Measurements from ENCODE around the gene RTN4. TPM values are rescaled to one million over a fixed set of nuclear protein-coding genes. Genes with fewer than 3 reads are reported as not detected.

The RTN4 gene, protein sequence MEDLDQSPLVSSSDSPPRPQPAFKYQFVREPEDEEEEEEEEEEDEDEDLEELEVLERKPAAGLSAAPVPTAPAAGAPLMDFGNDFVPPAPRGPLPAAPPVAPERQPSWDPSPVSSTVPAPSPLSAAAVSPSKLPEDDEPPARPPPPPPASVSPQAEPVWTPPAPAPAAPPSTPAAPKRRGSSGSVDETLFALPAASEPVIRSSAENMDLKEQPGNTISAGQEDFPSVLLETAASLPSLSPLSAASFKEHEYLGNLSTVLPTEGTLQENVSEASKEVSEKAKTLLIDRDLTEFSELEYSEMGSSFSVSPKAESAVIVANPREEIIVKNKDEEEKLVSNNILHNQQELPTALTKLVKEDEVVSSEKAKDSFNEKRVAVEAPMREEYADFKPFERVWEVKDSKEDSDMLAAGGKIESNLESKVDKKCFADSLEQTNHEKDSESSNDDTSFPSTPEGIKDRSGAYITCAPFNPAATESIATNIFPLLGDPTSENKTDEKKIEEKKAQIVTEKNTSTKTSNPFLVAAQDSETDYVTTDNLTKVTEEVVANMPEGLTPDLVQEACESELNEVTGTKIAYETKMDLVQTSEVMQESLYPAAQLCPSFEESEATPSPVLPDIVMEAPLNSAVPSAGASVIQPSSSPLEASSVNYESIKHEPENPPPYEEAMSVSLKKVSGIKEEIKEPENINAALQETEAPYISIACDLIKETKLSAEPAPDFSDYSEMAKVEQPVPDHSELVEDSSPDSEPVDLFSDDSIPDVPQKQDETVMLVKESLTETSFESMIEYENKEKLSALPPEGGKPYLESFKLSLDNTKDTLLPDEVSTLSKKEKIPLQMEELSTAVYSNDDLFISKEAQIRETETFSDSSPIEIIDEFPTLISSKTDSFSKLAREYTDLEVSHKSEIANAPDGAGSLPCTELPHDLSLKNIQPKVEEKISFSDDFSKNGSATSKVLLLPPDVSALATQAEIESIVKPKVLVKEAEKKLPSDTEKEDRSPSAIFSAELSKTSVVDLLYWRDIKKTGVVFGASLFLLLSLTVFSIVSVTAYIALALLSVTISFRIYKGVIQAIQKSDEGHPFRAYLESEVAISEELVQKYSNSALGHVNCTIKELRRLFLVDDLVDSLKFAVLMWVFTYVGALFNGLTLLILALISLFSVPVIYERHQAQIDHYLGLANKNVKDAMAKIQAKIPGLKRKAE
- total RNA-seq (2022; extraction: Qiagen RNA extraction; ENCODE audit: low read depth) = 337 to 523 TPM (median 480 TPM) in 5 replicates

DNA sequence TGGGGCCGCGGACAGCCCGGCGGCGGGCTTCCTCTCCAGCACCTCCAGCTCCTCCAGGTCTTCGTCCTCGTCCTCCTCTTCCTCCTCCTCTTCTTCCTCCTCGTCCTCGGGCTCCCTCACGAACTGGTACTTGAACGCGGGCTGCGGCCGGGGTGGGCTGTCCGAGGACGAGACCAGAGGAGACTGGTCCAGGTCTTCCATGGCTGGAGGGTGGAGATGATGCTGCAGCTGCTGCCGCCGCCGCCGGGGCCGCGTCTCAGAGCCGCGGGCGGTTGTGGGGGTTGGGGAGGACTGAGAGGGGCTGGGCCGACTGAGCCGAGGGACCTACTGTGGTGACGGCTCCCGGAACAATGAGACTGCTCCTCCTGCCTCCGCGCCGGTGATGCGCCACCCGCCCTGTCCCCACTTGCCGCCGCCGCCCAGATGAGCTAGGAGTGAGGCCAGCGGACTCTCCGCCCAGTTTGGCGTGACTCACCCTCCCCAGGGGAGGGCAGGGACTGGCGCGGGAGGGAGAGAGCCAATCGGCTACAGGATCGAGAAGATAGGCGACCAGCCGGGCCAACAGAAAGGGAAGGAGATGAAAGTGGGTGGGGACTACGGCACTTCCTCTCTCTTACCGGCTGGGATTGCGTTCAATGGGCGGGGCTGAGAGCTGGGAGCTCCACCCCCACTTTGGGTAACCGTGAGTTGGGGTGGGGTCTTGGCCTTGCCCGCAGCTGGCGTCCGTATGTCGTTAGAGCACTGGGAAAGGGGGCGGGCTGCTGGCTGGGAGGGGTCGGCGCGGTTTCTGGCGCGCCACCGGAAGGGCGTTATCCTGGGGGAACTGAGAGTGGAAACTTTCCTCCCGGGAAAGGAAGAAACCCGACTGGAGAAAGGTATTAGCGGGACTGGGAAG, at the start of gene RTN4:
Gene RTN4 (minus strand): TSS at position 352 of the 895 bp plus-strand sequence. CDS start 151 bp downstream, at position 201.

Other genes with a start within 250 kb of the RTN4 start
- gene CLHC1, start 181.8 kb upstream of the RTN4 start, total RNA-seq (2022; extraction: Qiagen RNA extraction; ENCODE audit: low read depth) = 1.3 to 2.4 TPM (median 2.3 TPM) in 5 replicates
- gene RPS27A, start 182.2 kb upstream of the RTN4 start, total RNA-seq (2022; extraction: Qiagen RNA extraction; ENCODE audit: low read depth) = 2,688 to 3,509 TPM (median 3,039 TPM) in 5 replicates
- 37.5 to 48.5 TPM (median 40.0 TPM) in 5 replicates for gene MTIF2, start 218.8 kb upstream of the RTN4 start, total RNA-seq (2022; extraction: Qiagen RNA extraction; ENCODE audit: low read depth)

All from A549 treated with RU486 at 1 μM for 4 hours (cell line).